ENCODE results near the gene SUPT4H1.

GRCh38 chr17:58320163-58320558, 31.8 kb downstream of the SUPT4H1 start:
- TF ChIP-seq CTCF (IDR thresholded peaks at IDR 0.05; ENCODE audit: low read depth, low read length) (no peak), POLR2A (IDR thresholded peaks at IDR 0.05; ENCODE audit: extremely low read depth, insufficient read length) (no peak), MAX (IDR thresholded peaks at IDR 0.05; ENCODE audit: low read depth, low read length) (no peak)
